BJ (cell line): Measurements from ENCODE around the gene LRBA. TPM values are rescaled to one million over a fixed set of nuclear protein-coding genes. Genes with fewer than 3 reads are reported as not detected.
"Not testable (repeated sequence)": the region's sequence is repeated elsewhere in the genome, so short reads cannot be mapped to it uniquely, and the experiment has no call there.

ENCODE experiments used
- CTCF ChIA-PET: fragments of 350-600 bp; formaldehyde crosslinking; extraction: SDS; loops from one replicate; lab custom pipeline; 2021; ENCODE audit warnings: antibody characterized with exemption, inconsistent platforms; lab: Yijun Ruan, JAX
- POLR2A ChIA-PET: fragments of 300-600 bp; sonication (Branson Sonifier 250); formaldehyde crosslinking; extraction: SDS; loops from one replicate; lab custom pipeline; 2021; ENCODE audit warnings: antibody characterized with exemption; lab: Charles Lee
- DNase-seq: peaks from one replicate; pipeline ENCODE4 v3.0.0-alpha.2; 2011; ENCODE audit warnings: low read depth
- H3K27me3 ChIP-seq: 2 replicates; pipeline ENCODE4 v1.6.0; 2011; ENCODE audit warnings: low read length; ENCODE audit not compliant: control insufficient read depth, insufficient read depth
- H3K36me3 ChIP-seq: 2 replicates; pipeline ENCODE4 v1.5.1; 2011; ENCODE audit warnings: low read length; ENCODE audit not compliant: control insufficient read depth, insufficient read depth
- H3K4me3 ChIP-seq: 2 replicates; pipeline ENCODE4 v1.5.1; 2011; ENCODE audit warnings: low read depth, mild to moderate bottlenecking, control low read depth, low read length
- CTCF ChIP-seq: IDR thresholded peaks from 2 replicates; pipeline ENCODE4 v1.5.1; 2011; ENCODE audit warnings: low read depth, mild to moderate bottlenecking, control low read depth, inconsistent platforms, low read length, moderate library complexity; ENCODE audit not compliant: insufficient read depth
- polyA plus RNA-seq: library from polyadenylated mRNA; depleted of rRNA; stranded (reverse); fragments of >200 nt; gene quantifications from 2 replicates; pipeline ENCODE4 v1.2.3, GENCODE V29; 2011

Gene LRBA
- polyA plus RNA-seq, 1 experiment: 8.2 TPM

- no peak for DNase-seq
- H3K27me3 ChIP-seq: no peaks in the 10 kb centered on the region
- H3K36me3 ChIP-seq: no peaks in the 10 kb centered on the region
- ChIA-PET POLR2A (no interaction called here), CTCF (no interaction called here)
- H3K4me3 ChIP-seq: no peak overlapping the region
- no peak for TF ChIP-seq CTCF
Measured at GRCh38 chr4:150387981-150388380, 627.1 kb downstream of the LRBA start.

GRCh38 chr4:150386415-150386814 lies 628.7 kb downstream of the LRBA start:
- H3K27me3 ChIP-seq, POLR2A ChIA-PET, H3K4me3 ChIP-seq, H3K36me3 ChIP-seq, DNase-seq: not testable (repeated sequence)
- CTCF ChIA-PET: interaction anchor here (0.6 to 0.9 kb wide), 3 partner anchors 74 to 1078 kb away, joined by 3 to 4 read pairs (median 3); no protein-coding TSS in a partner anchor

- POLR2A ChIA-PET: no interaction called here
- peak; percentile 77 for DNase-seq
- Histone ChIP-seq H3K27me3 (no peaks in the 10 kb centered on the region), H3K36me3 (no peaks in the 10 kb centered on the region), H3K4me3 (no peak overlapping the region)
- no peak for TF ChIP-seq CTCF
- CTCF ChIA-PET: interaction anchor here (0.6 to 0.9 kb wide), 3 partner anchors 9 to 90 kb away, joined by 3 to 4 read pairs (median 3); no protein-coding TSS in a partner anchor
Measured at GRCh38 chr4:150385606-150386005, 629.5 kb downstream of the LRBA start.

GRCh38 chr4:150384249-150384648 lies 630.8 kb downstream of the LRBA start:
- TF ChIP-seq CTCF: no peak
- POLR2A ChIA-PET: no interaction called here
- no peaks in the 10 kb centered on the region for H3K36me3 ChIP-seq

GRCh38 chr4:150382028-150382427 lies 633.1 kb downstream of the LRBA start:
- CTCF ChIA-PET: no interaction called here
- POLR2A ChIA-PET: no interaction called here
- no peaks in the 10 kb centered on the region for H3K36me3 ChIP-seq
- no peaks in the 10 kb centered on the region for H3K27me3 ChIP-seq
- no peak for TF ChIP-seq CTCF
- no peak for DNase-seq
- no peak overlapping the region for H3K4me3 ChIP-seq

More at GRCh38 chr4:150384249-150384648, 630.8 kb downstream of the LRBA start:
- CTCF ChIA-PET: interaction anchor here (1.5 kb wide), 1 partner anchor 31 kb away, joined by 3 read pairs; no protein-coding TSS in a partner anchor
- H3K27me3 ChIP-seq: no peaks in the 10 kb centered on the region
- DNase-seq: no peak
- no peak overlapping the region for H3K4me3 ChIP-seq

GRCh38 chr4:150381609-150382008 lies 633.5 kb downstream of the LRBA start:
- no peak for TF ChIP-seq CTCF
- no peak for DNase-seq
- CTCF ChIA-PET: no interaction called here
- Histone ChIP-seq H3K27me3 (no peaks in the 10 kb centered on the region), H3K36me3 (no peaks in the 10 kb centered on the region), H3K4me3 (no peak overlapping the region)
- POLR2A ChIA-PET: no interaction called here
